Vagina (tissue), 2 donors: ENCODE results near the gene CCSER2. TPM values are rescaled to one million over a fixed set of nuclear protein-coding genes. Genes with fewer than 3 reads are reported as not detected.
"Not testable (repeated sequence)": the region's sequence is repeated elsewhere in the genome, so short reads cannot be mapped to it uniquely, and the experiment has no call there.

Experiments
- DNase-seq, 2 donors: peaks; one replicate each; pipeline ENCODE4 v3.0.0-alpha.2; 2017; ENCODE audit errors: extremely low spot score in 2 of 2
- H3K27ac ChIP-seq: fragments of 200-600 bp; sonication (generic); one replicate; pipeline ENCODE4 v1.5.1; 2019
- H3K27me3 ChIP-seq: fragments of 200-600 bp; sonication (generic); one replicate; pipeline ENCODE4 v1.5.1; 2019
- H3K36me3 ChIP-seq, 2 donors: fragments of 200-600 bp; sonication (generic); one replicate each; pipeline ENCODE4 v1.5.1; 2017 to 2019
- H3K4me1 ChIP-seq: fragments of 200-600 bp; sonication (generic); one replicate; pipeline ENCODE4 v1.5.1; 2019
- H3K4me3 ChIP-seq, 2 donors: fragments of 200-600 bp; sonication (generic); 1 replicate in 1 of 2; 2 replicates in 1 of 2; pipeline ENCODE4 v1.5.1; 2016 to 2019
- H3K9me3 ChIP-seq: fragments of 200-600 bp; sonication (generic); one replicate; pipeline ENCODE4 v1.5.1; 2019
- CTCF ChIP-seq, 3 experiments: fragments of 450-650 bp in 2 of 3; fragments of 200-600 bp in 1 of 3; sonication (generic) in 1 of 3; IDR thresholded peaks; one replicate each; pipeline ENCODE4 v1.5.1; 2017 to 2019; ENCODE audit warnings: antibody characterized with exemption in 3 of 3, mild to moderate bottlenecking in 2 of 3, moderate library complexity in 2 of 3
- POLR2A ChIP-seq, 2 donors: fragments of 450-650 bp; IDR thresholded peaks; one replicate each; pipeline ENCODE4 v1.6.1; 2017; ENCODE audit warnings: antibody characterized with exemption in 2 of 2, mild to moderate bottlenecking in 2 of 2, moderate library complexity in 2 of 2
- POLR2AphosphoS5 ChIP-seq, 2 donors: sonication (generic); formaldehyde crosslinking; IDR thresholded peaks; one replicate each; pipeline ENCODE4 v1.9.0; 2017; ENCODE audit warnings: antibody characterized with exemption in 2 of 2, mild to moderate bottlenecking in 2 of 2, low read depth in 1 of 2; ENCODE audit not compliant: insufficient read depth in 1 of 2
- intact Hi-C: fragments of 100-400 bp; cut with DNase I; formaldehyde crosslinking; loops from one replicate; pipeline ENCODE4 v1.15.1; 2023
- total RNA-seq: library from RNA; depleted of rRNA; stranded (reverse); fragments of >200 nt; gene quantifications from one replicate; pipeline ENCODE4 v1.2.3, GENCODE V29; 2016

CCSER2 gene
- total RNA-seq, 1 donor from 2014 or later = 62.1 TPM

- no peak overlapping the region for H3K27ac ChIP-seq
- H3K4me3 ChIP-seq = no peak overlapping the region
- intact Hi-C loops = no loop called here
- H3K4me1 ChIP-seq = peaks cover 43% of the 10 kb centered on the region
- TF ChIP-seq POLR2A (IDR thresholded peaks at IDR 0.05) (no peak), POLR2AphosphoS5 (IDR thresholded peaks at IDR 0.05; ENCODE audit: insufficient read depth in 1 of 2, low read depth in 1 of 2) (no peak), CTCF (IDR thresholded peaks at IDR 0.05) (no peak)
- H3K9me3 ChIP-seq = no peaks in the 10 kb centered on the region
- H3K36me3 ChIP-seq = no peaks in the 10 kb centered on the region
- H3K27me3 ChIP-seq = no peaks in the 10 kb centered on the region
- no peak for DNase-seq
These were observed 100.3 kb downstream of the CCSER2 start for GRCh38 chr10:84428711-84429110.

GRCh38 chr10:84429926-84430520 is 101.6 kb downstream of the CCSER2 start:
- Histone ChIP-seq H3K36me3 (no peaks in the 10 kb centered on the region), H3K4me1 (peaks cover 30% of the 10 kb centered on the region), H3K4me3 (no peak overlapping the region), H3K9me3 (no peaks in the 10 kb centered on the region), H3K27ac (no peak overlapping the region), H3K27me3 (no peaks in the 10 kb centered on the region)
- intact Hi-C loops = no loop called here
- no peak for DNase-seq
- TF ChIP-seq CTCF (IDR thresholded peaks at IDR 0.05) (no peak), POLR2A (IDR thresholded peaks at IDR 0.05) (no peak), POLR2AphosphoS5 (IDR thresholded peaks at IDR 0.05; ENCODE audit: insufficient read depth in 1 of 2, low read depth in 1 of 2) (no peak)

- intact Hi-C loops = no loop called here
- Histone ChIP-seq H3K4me3 (no peak overlapping the region), H3K27ac (no peak overlapping the region), H3K27me3 (no peaks in the 10 kb centered on the region), H3K9me3 (no peaks in the 10 kb centered on the region), H3K4me1 (peaks cover 2% of the 10 kb centered on the region), H3K36me3 (no peaks in the 10 kb centered on the region)
- DNase-seq = no peak
- TF ChIP-seq CTCF (IDR thresholded peaks at IDR 0.05) = no peak
- no peak for TF ChIP-seq POLR2AphosphoS5 (IDR thresholded peaks at IDR 0.05; ENCODE audit: insufficient read depth in 1 of 2, low read depth in 1 of 2)
- TF ChIP-seq POLR2A (IDR thresholded peaks at IDR 0.05) = no peak
These were observed 104.5 kb downstream of the CCSER2 start for GRCh38 chr10:84432891-84433290.

- Histone ChIP-seq H3K4me3 (no peak overlapping the region), H3K27me3 (no peaks in the 10 kb centered on the region), H3K36me3 (peaks cover 0 to 13% of the 10 kb centered on the region in 2 donors), H3K9me3 (no peaks in the 10 kb centered on the region), H3K4me1 (no peaks in the 10 kb centered on the region), H3K27ac (no peak overlapping the region)
- intact Hi-C loops = no loop called here
- TF ChIP-seq CTCF (IDR thresholded peaks at IDR 0.05) = no peak
- no peak for TF ChIP-seq POLR2A (IDR thresholded peaks at IDR 0.05)
- no peak for TF ChIP-seq POLR2AphosphoS5 (IDR thresholded peaks at IDR 0.05; ENCODE audit: insufficient read depth in 1 of 2, low read depth in 1 of 2)
- no peak for DNase-seq
These were observed 112.4 kb downstream of the CCSER2 start for GRCh38 chr10:84440781-84441180.

- intact Hi-C loops = no loop called here
- no peaks in the 10 kb centered on the region for H3K9me3 ChIP-seq
- no peak overlapping the region for H3K27ac ChIP-seq
These were observed 119.5 kb downstream of the CCSER2 start for GRCh38 chr10:84447701-84448400.

GRCh38 chr10:84449351-84449750 is 121.0 kb downstream of the CCSER2 start:
- DNase-seq, H3K9me3 ChIP-seq, H3K4me1 ChIP-seq, H3K27ac ChIP-seq, intact Hi-C loops, H3K4me3 ChIP-seq, H3K36me3 ChIP-seq, H3K27me3 ChIP-seq: not testable (repeated sequence)

More at GRCh38 chr10:84447701-84448400, 119.5 kb downstream of the CCSER2 start:
- Histone ChIP-seq H3K27me3 (no peaks in the 10 kb centered on the region), H3K4me3 (no peak overlapping the region), H3K4me1 (no peaks in the 10 kb centered on the region), H3K36me3 (peaks cover 0 to 2% of the 10 kb centered on the region in 2 donors)
- no peak for DNase-seq
- TF ChIP-seq POLR2A (IDR thresholded peaks at IDR 0.05) (no peak), POLR2AphosphoS5 (IDR thresholded peaks at IDR 0.05; ENCODE audit: insufficient read depth in 1 of 2, low read depth in 1 of 2) (no peak), CTCF (IDR thresholded peaks at IDR 0.05) (no peak)
